HL-60/S4 (cell line): ENCODE measurements around the gene ARRDC3.
"Not testable (repeated sequence)": the region's sequence is repeated elsewhere in the genome, so short reads cannot be mapped to it uniquely, and the experiment has no call there.

ENCODE experiments used
- in situ Hi-C: fragments of 300-500 bp; cut with MboI; formaldehyde crosslinking; loops from 2 replicates; pipeline ENCODE4 v1.14.3; 2022; ENCODE audit warnings: low sequenced_read_pairs

Gene ARRDC3

DNA sequence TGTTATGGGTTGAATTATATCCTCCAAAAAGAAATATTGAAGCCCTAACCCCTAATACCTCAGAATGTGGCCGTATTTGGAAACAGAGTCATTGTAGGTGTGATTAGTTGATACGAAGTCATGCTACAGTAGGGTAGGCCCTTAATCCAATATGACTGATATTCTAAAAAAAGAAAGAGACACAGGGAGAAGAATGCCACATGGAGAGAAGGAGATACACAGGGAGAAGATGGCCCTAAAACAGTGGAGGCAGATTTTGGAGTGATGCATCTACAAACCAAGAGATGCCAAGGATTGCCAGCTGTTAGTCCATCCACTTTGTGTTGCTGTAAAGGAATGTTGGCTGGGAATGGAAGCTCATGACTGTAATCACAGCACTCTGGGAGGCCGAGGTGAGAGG lies 21.3 kb downstream of the ARRDC3 start:
- in situ Hi-C loops, result no loop called here

DNA sequence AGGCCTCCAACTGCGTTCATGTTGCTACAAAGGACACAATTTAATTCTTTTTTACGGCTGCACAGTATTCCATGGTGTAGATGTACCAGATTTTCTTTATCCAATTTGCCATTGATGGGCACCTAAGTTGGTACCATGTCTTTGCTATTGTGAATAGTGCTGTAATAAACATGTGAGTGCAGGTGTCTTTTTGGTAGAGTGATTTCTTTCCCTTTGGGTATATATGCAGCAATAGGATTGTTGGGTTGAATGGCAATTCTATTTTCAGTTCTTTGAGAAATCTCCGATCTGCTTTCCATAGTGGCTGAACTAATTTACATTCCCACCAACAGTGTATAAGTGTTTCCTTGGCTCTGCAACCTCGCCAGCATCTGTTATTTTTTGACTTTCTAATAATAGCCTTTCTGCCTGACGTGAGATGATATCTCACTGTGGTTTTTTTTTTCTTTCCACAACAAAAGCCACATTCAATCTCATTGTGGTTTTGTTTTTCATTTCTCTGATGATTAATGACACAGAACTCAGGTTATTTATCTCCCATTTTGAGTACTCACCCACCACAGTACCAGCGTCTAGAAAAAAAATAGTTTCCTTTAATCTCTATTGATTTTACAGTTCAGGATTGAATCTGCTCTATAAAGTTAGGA lies 21.9 kb downstream of the ARRDC3 start:
- in situ Hi-C loops, result no loop called here

DNA sequence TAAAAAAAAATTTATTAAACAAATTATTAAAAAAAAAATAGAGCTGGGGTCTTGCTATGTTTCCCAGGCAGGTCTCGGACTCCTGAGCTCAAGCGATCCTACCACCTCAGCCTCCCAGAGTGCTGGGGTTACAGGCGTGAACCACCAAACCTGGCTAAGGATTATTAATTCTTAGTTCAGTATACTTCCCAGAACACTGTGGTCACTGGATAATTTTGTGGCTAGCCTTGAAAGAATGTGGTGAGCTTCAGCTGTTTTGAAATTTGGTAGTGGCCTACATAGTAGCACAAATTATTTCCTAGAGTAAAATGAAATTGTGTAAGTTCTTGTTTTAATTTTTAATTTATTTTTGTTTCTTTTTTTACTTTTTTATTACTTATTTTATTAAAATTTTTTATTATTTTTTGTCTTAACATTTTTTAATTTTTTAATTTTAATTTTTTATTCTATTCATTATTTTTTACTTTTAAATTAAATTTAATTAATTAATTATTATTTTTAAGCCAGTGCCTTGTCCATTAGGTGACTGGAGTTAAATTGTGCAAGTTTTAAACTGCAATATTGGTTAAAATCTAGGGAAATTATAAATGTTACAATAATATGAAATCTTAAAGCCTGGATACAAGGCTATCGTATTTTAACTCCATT lies 23.0 kb downstream of the ARRDC3 start:
- in situ Hi-C loops, result no loop called here

DNA sequence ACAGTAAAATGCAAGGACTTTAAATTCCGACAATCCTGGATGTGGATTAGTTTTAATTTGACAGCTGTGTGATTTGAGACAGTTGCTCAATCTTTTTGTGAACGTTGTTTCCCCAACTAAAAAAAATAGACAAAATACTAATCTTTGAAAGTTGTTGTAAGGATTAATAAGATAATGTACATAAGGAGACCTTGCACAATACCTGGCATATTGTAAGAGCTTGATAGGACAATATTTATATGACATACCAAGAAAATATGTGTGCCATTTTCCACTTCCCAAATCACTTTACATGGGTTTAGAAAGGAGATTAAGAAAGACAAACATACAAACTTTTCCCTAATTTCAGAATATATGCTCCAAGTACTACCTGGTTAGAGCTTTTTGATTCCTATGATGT lies 25.3 kb downstream of the ARRDC3 start:
- in situ Hi-C loops, result no loop called here

DNA sequence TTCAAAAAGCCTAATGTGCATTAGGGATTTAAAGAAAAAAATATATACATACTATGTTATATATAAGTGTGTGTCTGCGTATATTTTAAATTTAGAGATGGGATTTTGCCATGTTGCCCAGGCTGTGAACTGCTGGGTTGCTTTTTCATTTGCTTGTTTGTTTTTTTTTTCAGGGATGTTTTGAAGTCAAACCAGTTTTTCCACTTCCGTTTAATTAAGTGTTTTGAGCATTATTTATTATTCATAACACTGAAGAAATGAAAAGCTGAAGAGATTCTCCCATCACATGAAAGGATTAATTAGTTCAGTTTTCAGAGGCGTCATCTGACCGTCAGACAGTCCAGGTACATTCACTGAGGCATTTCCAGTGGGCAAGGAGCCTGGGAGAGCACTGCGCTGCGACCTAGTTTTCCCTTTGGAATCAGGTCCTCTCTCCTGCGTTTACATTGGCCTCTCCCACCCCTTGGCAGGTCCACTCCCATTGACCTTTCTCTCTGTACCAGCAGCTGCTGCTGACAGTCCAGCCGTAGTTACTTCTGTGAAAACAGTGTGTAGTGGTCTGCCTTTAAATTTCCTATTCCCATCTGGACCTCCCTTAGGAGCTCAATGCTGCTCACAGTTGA lies 26.0 kb downstream of the ARRDC3 start:
- in situ Hi-C loops, result no loop called here

DNA sequence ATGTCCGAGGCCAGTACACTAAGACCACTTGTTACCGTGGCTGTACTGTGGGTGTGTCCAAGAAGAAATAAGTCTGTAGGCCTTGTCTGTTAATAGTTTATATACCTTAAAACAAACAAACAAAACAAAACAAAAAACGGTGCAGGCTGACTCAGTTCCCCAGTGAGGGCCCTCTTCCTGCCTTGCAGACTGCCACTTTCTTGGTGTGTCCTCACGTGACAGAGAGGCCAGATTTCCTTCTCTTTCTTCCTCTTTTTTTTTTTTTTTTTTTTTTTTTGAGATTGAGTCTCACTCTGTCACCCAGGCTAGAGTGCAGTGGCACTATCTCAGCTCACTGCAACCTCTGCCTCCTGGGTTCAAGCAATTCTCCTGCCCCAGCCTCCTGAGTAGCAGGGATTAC lies 28.2 kb downstream of the ARRDC3 start:
- in situ Hi-C loops, result not testable (repeated sequence)

DNA sequence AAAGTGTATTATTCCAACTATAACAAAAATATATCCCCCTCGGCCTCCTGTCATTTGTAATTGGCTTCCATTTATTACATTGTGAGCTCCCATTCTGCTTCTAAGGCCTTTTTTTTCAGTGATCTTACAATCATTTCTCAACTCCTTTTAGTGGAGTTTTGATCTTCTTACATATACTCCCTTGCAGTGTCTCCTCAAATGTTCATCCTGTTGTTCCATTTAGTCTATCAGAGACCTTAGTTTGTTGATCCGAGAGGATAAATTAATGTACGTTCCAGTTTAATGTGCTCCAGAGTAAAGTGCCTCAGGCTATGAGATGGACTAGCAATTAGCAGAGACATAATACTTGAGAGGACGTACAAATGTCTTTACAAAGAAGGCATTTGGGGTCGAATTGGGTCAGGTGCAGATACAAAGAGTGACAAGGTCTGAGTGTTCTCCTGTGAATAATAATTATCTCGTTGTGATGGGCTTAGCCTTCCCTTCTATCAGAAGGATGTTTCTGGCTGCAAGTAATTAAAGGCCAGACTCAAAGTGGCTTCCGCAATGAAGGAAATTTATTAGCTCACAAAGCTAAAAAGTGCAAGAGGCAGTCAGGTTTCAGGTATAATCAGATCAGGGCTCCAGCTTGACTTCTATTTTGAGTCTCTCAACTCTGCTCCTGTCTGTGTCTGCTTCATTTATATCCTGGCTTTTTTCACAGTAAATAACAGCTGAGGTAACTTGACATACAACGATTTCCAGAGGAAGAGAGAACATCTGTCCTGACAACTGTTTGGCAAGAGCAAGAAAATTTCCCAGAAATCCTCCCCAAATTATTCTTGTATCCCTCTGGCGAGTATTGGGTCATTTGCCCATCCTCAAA lies 30.1 kb downstream of the ARRDC3 start:
- in situ Hi-C loops, result no loop called here

DNA sequence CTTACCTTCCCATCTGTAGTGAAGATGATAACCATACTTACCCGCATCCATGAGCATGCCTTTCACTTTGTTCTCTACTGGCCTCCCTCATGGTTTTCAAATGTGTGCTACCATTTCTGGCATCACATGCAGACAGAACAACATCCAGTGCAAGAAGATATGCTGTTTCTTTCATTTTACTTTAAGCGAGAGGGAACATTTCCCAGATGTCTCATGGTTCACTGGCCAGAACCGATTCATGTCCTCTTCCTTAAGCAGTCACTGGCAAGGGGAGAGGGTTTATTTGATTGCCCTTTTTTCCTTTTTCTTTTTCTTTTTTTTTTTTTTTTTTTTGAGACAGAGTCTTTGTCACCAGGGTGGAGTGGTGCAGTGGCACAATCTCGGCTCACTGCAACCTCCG lies 37.7 kb downstream of the ARRDC3 start:
- in situ Hi-C loops, result no loop called here

DNA sequence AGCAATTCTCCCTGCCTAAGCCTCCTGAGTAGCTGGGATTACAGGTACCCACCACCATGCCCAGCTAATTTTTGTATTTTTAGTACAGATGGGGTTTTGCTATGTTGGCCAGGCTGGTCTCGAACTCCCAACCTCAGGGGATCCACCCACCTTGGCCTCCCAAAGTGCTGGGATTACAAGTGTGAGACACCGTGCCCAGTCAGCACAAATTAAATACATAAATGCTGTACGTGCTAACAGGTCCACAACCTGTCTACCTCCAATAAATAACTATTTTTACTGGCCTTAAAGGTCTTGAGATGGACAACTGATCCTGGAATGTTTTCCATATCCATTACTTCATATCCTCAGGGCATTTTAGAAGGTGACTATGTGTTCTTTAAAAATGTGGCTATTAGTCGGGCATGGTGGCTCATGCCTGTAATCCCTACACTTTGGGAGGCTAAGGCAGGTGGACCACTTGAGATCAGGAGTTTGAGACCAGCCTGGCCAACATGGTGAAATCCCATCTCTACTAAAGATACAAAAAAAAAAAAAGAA lies 38.4 kb downstream of the ARRDC3 start:
- in situ Hi-C loops, result not testable (repeated sequence)

DNA sequence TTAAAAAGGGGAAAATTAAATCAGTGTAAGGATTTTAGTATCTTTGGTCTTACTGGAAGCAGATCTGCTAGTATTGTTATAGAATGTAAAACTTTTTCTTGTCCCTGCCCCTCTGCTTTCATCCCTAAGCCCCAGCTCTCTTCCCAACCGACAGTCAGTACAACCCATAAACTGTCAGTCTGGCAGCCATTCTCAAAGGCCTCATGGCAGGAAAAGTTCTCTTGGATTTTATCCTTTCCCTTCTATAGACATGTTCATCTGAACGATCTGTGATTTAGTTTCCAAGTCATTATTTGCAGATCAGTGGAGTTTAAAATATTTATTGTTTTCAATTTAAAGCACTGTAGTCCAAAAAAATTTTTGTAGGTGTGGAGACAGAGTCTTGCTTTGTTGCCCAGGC lies 39.2 kb downstream of the ARRDC3 start:
- in situ Hi-C loops, result no loop called here

DNA sequence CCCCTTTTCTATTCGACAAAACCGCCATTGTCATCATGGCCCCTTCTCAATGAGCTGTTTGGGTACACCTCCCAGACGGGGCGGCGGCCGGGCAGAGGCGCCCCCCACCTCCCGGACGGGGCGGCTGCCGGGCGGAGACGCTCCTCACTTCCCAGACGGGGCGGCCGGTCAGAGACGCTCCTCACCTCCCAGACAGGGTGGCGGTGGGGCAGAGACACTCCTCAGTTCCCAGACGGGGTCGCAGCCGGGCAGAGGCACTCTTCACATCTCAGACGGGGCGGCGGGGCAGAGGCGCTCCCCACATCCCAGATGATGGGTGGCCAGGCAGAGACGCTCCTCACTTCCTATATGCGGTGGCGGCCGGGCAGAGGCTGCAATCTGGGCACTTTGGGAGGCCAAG lies 40.2 kb downstream of the ARRDC3 start:
- in situ Hi-C loops, result not testable (repeated sequence)

DNA sequence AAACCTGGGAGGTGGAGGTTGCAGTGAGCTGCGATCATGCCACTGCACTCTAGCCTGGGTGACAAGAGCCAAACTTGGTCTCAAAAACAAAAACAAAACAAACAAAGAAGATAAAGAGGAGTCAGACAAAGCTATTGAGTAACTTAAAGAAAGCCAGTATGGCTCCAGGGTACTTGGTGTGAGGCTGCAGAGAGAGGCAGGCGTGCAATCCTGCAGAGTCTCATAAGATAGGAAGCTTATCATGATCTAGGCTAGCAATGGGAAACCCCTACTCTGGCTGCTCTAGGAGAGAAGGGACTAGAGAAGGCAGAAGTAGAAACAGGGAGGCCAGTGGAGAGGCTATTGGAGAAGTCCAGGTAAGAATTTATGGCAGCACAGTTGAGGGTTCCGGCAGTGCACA lies 42.0 kb downstream of the ARRDC3 start:
- in situ Hi-C loops, result no loop called here

DNA sequence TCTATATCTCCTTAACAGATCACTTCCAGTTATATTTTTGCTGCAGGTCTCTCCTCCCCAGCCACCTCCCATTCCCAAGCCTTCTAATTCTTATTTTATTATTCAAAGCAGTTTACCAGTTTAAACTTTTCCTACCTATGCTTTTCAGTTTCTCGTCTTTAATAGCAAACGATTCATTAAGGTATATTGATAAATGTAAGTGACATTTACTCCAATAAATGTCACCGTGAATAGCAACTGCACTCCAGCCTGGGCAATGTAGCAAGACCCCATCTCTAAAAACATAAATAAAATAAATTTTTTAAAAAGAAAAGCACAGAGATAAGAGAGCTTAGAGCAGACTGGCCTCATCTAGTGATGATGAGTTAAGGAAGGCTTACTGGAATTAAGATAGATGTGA lies 42.6 kb downstream of the ARRDC3 start:
- in situ Hi-C loops, result no loop called here

DNA sequence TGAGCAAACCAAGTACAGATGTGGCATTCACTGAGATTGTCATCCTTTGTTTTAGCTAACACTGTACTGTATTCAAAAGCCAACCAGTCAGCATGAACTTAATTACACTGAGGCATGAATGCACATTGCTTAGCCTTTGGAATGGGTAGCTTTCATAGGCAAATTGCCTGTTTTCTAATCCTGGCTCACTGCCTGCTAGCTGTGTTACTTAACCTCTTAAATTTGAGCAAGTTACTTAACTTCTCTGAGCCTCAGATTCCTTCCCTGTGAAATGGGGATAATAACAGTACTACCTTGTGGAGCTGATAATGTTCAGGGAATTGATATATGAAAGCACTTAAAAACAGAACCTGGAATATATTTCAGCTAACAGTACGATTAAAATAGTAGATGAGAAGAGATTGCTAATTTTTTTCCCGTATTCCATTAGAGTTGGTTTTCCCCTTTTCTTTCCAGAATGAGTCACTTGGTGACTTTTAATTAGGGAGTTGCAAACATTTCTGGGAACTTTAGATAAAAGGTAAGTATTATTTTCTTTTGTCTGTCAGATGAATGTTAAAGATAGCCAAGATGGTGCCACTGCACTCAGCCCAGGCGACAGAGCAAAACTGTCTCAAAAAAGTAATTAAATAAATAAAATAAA lies 43.9 kb downstream of the ARRDC3 start:
- in situ Hi-C loops, result no loop called here

DNA sequence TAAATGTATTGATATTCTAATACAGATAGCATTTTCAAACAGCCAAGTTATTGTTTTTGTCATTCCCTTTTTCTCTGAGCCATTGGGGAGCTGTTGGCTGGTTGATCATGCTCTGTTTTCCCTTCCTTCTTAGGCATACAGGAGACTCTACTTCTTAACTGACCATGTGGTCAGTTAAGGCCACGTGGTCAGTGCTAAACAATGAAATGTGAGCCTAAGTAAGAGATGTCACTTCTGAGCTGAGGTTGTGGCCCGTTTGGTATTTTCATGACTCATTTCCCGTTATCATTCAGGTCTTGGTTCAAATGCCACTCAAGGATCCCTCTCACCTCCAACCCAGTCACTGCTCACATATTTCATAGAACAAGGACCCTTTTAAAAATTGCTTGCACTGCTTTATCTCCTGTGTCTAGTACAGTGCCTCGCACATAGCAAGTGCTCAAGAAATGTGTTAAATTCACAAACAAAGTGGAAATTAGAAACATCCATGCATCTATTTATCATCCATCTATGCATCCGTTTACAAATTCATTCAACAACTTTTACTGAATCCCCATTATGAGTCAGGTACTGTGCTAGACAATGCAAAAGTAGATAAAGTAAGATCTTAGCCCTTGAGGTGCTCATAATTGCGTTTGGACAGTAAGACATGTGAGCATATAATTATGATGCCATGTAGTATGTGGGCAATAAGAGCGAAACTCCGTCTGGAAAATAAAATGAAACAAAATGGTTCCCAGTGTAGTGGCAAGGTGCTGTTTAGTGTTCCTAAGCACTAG lies 50.7 kb downstream of the ARRDC3 start:
- in situ Hi-C loops, result no loop called here

DNA sequence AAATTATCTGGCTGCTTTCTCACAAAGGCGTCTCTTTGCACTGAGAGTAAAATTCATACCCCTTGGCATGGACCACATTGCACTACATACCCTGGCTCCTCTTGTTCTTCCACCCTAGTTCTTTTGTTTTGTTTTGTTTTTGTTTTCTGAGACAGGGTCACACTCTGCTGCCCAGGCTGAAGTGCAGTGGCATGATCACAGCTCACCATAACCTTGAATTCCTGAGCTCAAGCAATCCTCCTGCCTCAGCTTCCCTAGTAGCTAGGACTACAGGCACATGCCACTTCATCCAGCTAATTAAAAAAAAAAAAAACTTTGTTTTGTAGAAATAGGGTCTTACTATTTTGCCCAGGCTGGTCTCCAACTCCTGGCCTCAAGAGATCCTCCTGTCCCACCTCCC lies 51.4 kb downstream of the ARRDC3 start:
- in situ Hi-C loops, result no loop called here

DNA sequence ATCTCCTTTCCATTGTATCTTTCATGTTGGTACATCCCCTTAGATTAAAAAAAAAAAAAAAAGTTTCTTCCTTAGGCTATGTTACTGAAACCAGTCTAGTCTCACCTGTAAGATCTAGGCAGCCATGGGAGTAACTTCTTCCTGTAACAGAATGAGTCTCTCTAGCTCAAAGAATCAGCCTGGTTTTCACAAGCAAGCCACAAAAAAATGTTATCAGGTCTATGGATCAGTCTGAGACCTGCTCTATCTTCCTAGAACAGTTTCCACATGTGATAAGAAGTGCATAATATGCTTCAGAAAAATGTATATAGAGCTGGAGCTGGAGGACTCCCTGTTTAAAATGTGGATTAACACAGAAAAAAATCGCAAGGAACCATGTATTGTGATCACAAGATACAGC lies 53.8 kb downstream of the ARRDC3 start:
- in situ Hi-C loops, result no loop called here

DNA sequence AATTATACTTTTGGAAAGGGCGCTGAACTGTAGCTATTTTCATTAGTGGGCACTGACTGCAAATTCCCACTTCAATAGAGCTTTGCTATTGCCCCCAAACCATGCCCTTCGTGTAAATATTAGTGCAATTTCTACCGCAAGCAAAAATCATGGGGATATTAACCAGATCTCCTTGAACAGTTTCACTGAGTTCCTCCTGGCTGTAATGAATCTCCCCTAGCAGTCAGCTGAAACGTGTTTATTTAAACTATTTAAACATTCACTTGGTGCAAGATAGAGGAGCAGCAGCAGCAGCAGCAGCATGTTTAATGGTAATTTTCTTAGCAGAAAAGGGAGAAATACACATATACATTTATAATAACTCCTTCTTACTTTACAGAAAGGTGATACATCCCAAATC lies 54.4 kb downstream of the ARRDC3 start:
- in situ Hi-C loops, result no loop called here

DNA sequence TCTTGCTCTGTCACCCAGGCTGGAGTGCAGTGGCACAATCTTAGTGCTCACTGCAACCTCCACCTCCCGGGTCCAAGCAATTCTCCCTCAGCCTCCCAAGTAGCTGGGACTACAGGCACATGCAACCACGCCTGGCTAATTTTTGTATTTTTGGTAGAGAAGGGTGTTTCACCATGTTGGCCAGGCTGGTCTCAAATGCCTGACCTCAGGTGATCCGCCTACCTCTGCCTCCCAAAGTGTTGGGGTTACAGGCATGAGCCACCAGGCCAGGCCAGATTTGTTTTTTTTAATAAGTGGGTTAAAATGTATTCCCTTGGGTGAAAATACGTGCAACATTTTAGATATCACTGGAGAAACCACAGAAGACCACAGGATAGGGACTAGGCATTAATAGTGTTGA lies 60.1 kb downstream of the ARRDC3 start:
- in situ Hi-C loops, result not testable (repeated sequence)

DNA sequence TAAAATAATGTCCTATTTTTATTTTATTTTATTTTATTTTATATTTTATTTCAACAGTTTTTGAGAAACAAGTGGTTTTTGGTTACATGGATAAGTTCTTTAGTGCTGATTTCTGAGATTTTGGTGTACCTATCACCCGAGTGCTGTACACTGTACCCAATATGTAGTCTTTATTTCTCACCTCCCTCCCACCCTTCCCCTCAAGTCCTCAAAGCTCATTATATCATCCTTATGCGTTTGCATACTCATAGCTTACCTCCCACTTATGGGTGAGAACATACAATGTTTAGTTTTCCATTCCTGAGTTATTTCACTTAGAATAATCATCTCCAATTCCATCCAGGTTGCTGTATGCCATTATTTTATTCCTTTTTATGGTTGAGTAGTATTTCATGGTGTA lies 63.5 kb downstream of the ARRDC3 start:
- in situ Hi-C loops, result no loop called here
